HepG2 (cell line): Measurements from ENCODE around the gene PCDH12. TPM values are rescaled to one million over a fixed set of nuclear protein-coding genes. Genes with fewer than 3 reads are reported as not detected.

ENCODE experiments used
- ATAC-seq: fragments of 200-7000 bp; cut with Tn5 transposase; 3 replicates; pipeline ENCODE4 v1.9.1; 2020; ENCODE audit warnings: mild to moderate bottlenecking, moderate library complexity
- BruUV-seq: library from RNA; stranded (reverse); fragments of 400-500 nt; replicated peaks from 2 replicates; lab custom pipeline; 2021; lab: Mats Ljungman, UMichigan
- CTCF ChIA-PET: fragments of 300-600 bp; formaldehyde crosslinking; extraction: SDS; loops from one replicate; lab custom pipeline; 2021; ENCODE audit warnings: low total read pairs, inconsistent platforms, low intra/inter-chr PET ratio; lab: Yijun Ruan, JAX
- POLR2A ChIA-PET: fragments of 350-600 bp; sonication (Branson Sonifier 250); formaldehyde crosslinking; loops from one replicate; lab custom pipeline; 2020; ENCODE audit warnings: antibody characterized with exemption, inconsistent platforms; lab: Yijun Ruan, JAX
- DNase-seq: peaks from one replicate; pipeline ENCODE4 v3.0.0-alpha.2; 2015; ENCODE audit warnings: low spot score
- FAIRE-seq: peaks from 3 replicates; lab custom pipeline; 2011; peaks lifted over from hg19 to GRCh38; lab: Jason Lieb, UNC
- H2AFZ ChIP-seq: one replicate; pipeline ENCODE4 v1.6.1; 2011; ENCODE audit warnings: low read length, inconsistent platforms
- H3K27ac ChIP-seq: fragments of 300-600 bp; 3 replicates; pipeline ENCODE4 v1.8.0; 2011; ENCODE audit warnings: mixed run types, mild to moderate bottlenecking, mixed read lengths, low read length, inconsistent platforms; ENCODE audit not compliant: insufficient read depth; ENCODE audit errors: extremely low read length
- H3K27me3 ChIP-seq, 2 experiments: fragments of 200-600 bp in 1 of 2; 2 replicates in 1 of 2; 3 replicates in 1 of 2; pipeline versions ENCODE4 v1.6.0 to v1.8.0; 2011; ENCODE audit warnings: low read length in 2 of 2, mild to moderate bottlenecking in 2 of 2, moderate library complexity in 2 of 2, inconsistent platforms in 1 of 2; ENCODE audit not compliant: insufficient read depth in 2 of 2, control insufficient read depth in 1 of 2
- H3K36me3 ChIP-seq, 2 experiments: fragments of 200-600 bp in 1 of 2; replicated peaks in 1 of 2; 2 replicates in 1 of 2; 3 replicates in 1 of 2; pipeline versions ENCODE4 v1.5.1 to v1.8.0; 2011; ENCODE audit warnings: low read length in 2 of 2, inconsistent platforms in 1 of 2; ENCODE audit not compliant: insufficient read depth in 2 of 2, control insufficient read depth in 1 of 2
- H3K4me1 ChIP-seq: 2 replicates; pipeline ENCODE4 v1.5.1; 2012; ENCODE audit warnings: low read length, inconsistent platforms; ENCODE audit not compliant: insufficient read depth
- H3K4me2 ChIP-seq: 2 replicates; pipeline ENCODE4 v1.6.0; 2011; ENCODE audit warnings: low read depth, low read length, inconsistent platforms
- H3K4me3 ChIP-seq, 3 experiments: fragments of 200-600 bp in 1 of 3; sonication (generic), shearing (Covaris generic) in 1 of 3; replicated peaks in 1 of 3; 2 replicates each; pipeline ENCODE4 v1.5.1; 2011 to 2016; ENCODE audit warnings: low read length in 3 of 3, inconsistent platforms in 2 of 3, low read depth in 2 of 3, mild to moderate bottlenecking in 2 of 3, control low read depth in 1 of 3, mixed read lengths in 1 of 3; ENCODE audit not compliant: insufficient read depth in 1 of 3
- H3K79me2 ChIP-seq: one replicate; pipeline ENCODE4 v1.6.1; 2011; ENCODE audit warnings: low read length, inconsistent platforms; ENCODE audit not compliant: insufficient read depth
- H3K9ac ChIP-seq: 2 replicates; pipeline ENCODE4 v1.6.0; 2011; ENCODE audit warnings: mild to moderate bottlenecking, low read depth, low read length, inconsistent platforms; ENCODE audit not compliant: insufficient read depth
- H3K9me3 ChIP-seq: 2 replicates; pipeline ENCODE4 v1.5.1; 2012; ENCODE audit warnings: mild to moderate bottlenecking, low read length
- H4K20me1 ChIP-seq: 2 replicates; pipeline ENCODE4 v1.6.0; 2011; ENCODE audit warnings: inconsistent platforms, mild to moderate bottlenecking, low read length, moderate library complexity; ENCODE audit not compliant: insufficient read depth
- ARNT2 ChIP-seq: sonication (generic); formaldehyde crosslinking; IDR thresholded peaks from 2 replicates; pipeline ENCODE4 v1.8.0; 2022; ENCODE audit warnings: mild to moderate bottlenecking, low read depth, missing genetic modification reagents, moderate library complexity
- DPF2 ChIP-seq: sonication (generic); formaldehyde crosslinking; IDR thresholded peaks from 2 replicates; pipeline ENCODE4 v1.4.0; 2020; ENCODE audit warnings: mild to moderate bottlenecking, low read depth, missing genetic modification reagents, borderline replicate concordance
- HDAC1 ChIP-seq: sonication (generic); formaldehyde crosslinking; IDR thresholded peaks from 2 replicates; pipeline ENCODE4 v1.5.1; 2020; ENCODE audit warnings: mild to moderate bottlenecking, missing genetic modification reagents
- MAFG ChIP-seq: sonication (generic); formaldehyde crosslinking; IDR thresholded peaks from 2 replicates; pipeline ENCODE4 v1.5.1; 2020; ENCODE audit warnings: mild to moderate bottlenecking, missing genetic modification reagents
- MBD4 ChIP-seq: IDR thresholded peaks from 2 replicates; pipeline ENCODE4 v1.6.1; 2012; ENCODE audit warnings: low read length, inconsistent platforms, borderline replicate concordance
- MLLT10 ChIP-seq: sonication (generic); formaldehyde crosslinking; IDR thresholded peaks from 2 replicates; pipeline ENCODE4 v1.4.0; 2020; ENCODE audit warnings: missing genetic modification reagents
- NCOA5 ChIP-seq: sonication (generic); formaldehyde crosslinking; IDR thresholded peaks from 2 replicates; pipeline ENCODE4 v1.4.0; 2020; ENCODE audit warnings: missing genetic modification reagents
- NFE2L1 ChIP-seq: sonication (generic); formaldehyde crosslinking; IDR thresholded peaks from 2 replicates; pipeline ENCODE4 v1.4.0; 2020; ENCODE audit warnings: missing genetic modification reagents, mild to moderate bottlenecking, borderline replicate concordance
- PAWR ChIP-seq: sonication (generic); formaldehyde crosslinking; IDR thresholded peaks from 2 replicates; pipeline ENCODE4 v1.4.0; 2020; ENCODE audit warnings: missing genetic modification reagents, mild to moderate bottlenecking, borderline replicate concordance
- RBM22 ChIP-seq: fragments of 200-400 bp; formaldehyde crosslinking; optimal IDR thresholded peaks from 2 replicates; pipeline ENCODE3; 2017; ENCODE audit warnings: mild to moderate bottlenecking, low read length, moderate library complexity
- SALL1 ChIP-seq: sonication (generic); formaldehyde crosslinking; IDR thresholded peaks from 2 replicates; pipeline ENCODE4 v1.8.0; 2022; ENCODE audit warnings: mild to moderate bottlenecking, missing genetic modification reagents
- ZNF12 ChIP-seq: sonication (generic); formaldehyde crosslinking; IDR thresholded peaks from 2 replicates; pipeline ENCODE4 v1.5.0; 2020; ENCODE audit warnings: missing genetic modification reagents
- ZNF136 ChIP-seq: sonication (generic); formaldehyde crosslinking; IDR thresholded peaks from 2 replicates; pipeline ENCODE4 v1.8.1; 2022; ENCODE audit warnings: low read depth, mild to moderate bottlenecking, moderate library complexity, missing genetic modification reagents
- ZNF234 ChIP-seq: sonication (generic); formaldehyde crosslinking; conservative IDR thresholded peaks from 2 replicates; pipeline ENCODE4 v1.5.1; 2020; ENCODE audit warnings: mild to moderate bottlenecking, missing genetic modification reagents
- ZNF354B ChIP-seq: sonication (generic); formaldehyde crosslinking; IDR thresholded peaks from 2 replicates; pipeline ENCODE4 v1.8.0; 2022; ENCODE audit warnings: mild to moderate bottlenecking, missing genetic modification reagents
- ZNF891 ChIP-seq: sonication (generic); formaldehyde crosslinking; IDR thresholded peaks from 2 replicates; pipeline ENCODE4 v1.5.0; 2020; ENCODE audit warnings: mild to moderate bottlenecking, missing genetic modification reagents
- WGBS: methylation state at CpG from one replicate; pipeline ENCODE4 v1.1.6; 2017; ENCODE audit warnings: low lambda C conversion rate; 5-methylcytosine and 5-hydroxymethylcytosine counted together
- in situ Hi-C: cut with HindIII; loops from 2 replicates; pipeline ENCODE4 v1.10.0; 2017; ENCODE audit warnings: low pct_unique_long_range_greater_than_20kb; ENCODE audit not compliant: extremely low pct_ligation_motif_present
- intact Hi-C: fragments of 100-400 bp; cut with micrococcal nuclease; formaldehyde crosslinking; loops from one replicate; pipeline ENCODE4 v1.10.0; 2022; ENCODE audit not compliant: unreplicated experiment
- polyA plus RNA-seq, 8 experiments: library from polyadenylated mRNA; depleted of rRNA in 3 of 8; stranded (reverse) in 7 of 8; unstranded in 1 of 8; fragments of >200 nt; fragmentation: Illumina TruSeq in 4 of 8; extraction: Trizol in 4 of 8; gene quantifications; 2 replicates each; pipeline versions ENCODE4 v1.2.1 to v1.2.3, GENCODE V29; 2011 to 2016; ENCODE audit warnings: low read depth in 4 of 8, missing spikeins in 1 of 8, mixed read lengths in 1 of 8; ENCODE audit not compliant: insufficient read depth in 1 of 8
- total RNA-seq, 5 experiments: library from RNA; depleted of rRNA; stranded (reverse); fragments of >200 nt; fragmentation: Illumina TruSeq; extraction: Trizol; gene quantifications; 2 replicates each; pipeline ENCODE4 v1.2.3, GENCODE V29; 2016; ENCODE audit warnings: low read depth in 1 of 5
- TF ChIP-seq, protein P1 (sequence below): sonication (generic); formaldehyde crosslinking; IDR thresholded peaks from 2 replicates; pipeline ENCODE4 v1.4.0; 2020; ENCODE audit warnings: missing genetic modification reagents, borderline replicate concordance
- TF ChIP-seq, protein P2 (sequence below): sonication (generic); formaldehyde crosslinking; IDR thresholded peaks from 2 replicates; pipeline ENCODE4 v1.8.0; 2022; ENCODE audit warnings: mild to moderate bottlenecking, missing genetic modification reagents
- TF ChIP-seq, protein P3 (sequence below): conservative IDR thresholded peaks from 2 replicates; pipeline ENCODE4 v1.6.1; 2018; ENCODE audit warnings: missing genetic modification reagents

Gene PCDH12
- total and polyA plus RNA-seq, 2 of the 13 experiments (the other 11 are each of a cell fraction or from before 2014, with no cell fraction given): not detected

DNA sequence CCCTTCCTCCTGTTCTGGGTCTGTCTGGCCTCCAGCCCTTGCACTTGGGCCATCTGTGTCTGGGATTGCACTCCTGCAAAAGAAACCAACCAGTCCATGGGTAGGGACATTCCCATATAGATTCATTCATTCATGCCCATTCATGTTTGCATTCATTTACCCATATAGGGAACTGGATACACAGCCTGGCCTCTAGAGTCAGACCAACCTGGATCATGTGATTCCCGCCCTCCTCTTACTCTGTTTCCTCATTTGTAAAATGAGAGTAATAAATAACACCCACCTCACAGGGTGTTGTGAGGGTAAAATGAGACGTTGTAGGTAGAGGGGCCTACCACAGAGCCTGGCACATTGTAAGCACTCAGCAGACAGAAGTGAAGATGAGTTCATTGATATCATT, 8.5 kb downstream of the PCDH12 start (continued):
- TF ChIP-seq, protein P1, sequence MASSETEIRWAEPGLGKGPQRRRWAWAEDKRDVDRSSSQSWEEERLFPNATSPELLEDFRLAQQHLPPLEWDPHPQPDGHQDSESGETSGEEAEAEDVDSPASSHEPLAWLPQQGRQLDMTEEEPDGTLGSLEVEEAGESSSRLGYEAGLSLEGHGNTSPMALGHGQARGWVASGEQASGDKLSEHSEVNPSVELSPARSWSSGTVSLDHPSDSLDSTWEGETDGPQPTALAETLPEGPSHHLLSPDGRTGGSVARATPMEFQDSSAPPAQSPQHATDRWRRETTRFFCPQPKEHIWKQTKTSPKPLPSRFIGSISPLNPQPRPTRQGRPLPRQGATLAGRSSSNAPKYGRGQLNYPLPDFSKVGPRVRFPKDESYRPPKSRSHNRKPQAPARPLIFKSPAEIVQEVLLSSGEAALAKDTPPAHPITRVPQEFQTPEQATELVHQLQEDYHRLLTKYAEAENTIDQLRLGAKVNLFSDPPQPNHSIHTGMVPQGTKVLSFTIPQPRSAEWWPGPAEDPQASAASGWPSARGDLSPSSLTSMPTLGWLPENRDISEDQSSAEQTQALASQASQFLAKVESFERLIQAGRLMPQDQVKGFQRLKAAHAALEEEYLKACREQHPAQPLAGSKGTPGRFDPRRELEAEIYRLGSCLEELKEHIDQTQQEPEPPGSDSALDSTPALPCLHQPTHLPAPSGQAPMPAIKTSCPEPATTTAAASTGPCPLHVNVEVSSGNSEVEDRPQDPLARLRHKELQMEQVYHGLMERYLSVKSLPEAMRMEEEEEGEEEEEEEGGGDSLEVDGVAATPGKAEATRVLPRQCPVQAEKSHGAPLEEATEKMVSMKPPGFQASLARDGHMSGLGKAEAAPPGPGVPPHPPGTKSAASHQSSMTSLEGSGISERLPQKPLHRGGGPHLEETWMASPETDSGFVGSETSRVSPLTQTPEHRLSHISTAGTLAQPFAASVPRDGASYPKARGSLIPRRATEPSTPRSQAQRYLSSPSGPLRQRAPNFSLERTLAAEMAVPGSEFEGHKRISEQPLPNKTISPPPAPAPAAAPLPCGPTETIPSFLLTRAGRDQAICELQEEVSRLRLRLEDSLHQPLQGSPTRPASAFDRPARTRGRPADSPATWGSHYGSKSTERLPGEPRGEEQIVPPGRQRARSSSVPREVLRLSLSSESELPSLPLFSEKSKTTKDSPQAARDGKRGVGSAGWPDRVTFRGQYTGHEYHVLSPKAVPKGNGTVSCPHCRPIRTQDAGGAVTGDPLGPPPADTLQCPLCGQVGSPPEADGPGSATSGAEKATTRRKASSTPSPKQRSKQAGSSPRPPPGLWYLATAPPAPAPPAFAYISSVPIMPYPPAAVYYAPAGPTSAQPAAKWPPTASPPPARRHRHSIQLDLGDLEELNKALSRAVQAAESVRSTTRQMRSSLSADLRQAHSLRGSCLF (CRISPR knock-in tag): no peak
- no peak for TF ChIP-seq DPF2 (CRISPR knock-in tag)
- no peak for TF ChIP-seq NCOA5
- TF ChIP-seq SALL1: no peak
- TF ChIP-seq, protein P2, sequence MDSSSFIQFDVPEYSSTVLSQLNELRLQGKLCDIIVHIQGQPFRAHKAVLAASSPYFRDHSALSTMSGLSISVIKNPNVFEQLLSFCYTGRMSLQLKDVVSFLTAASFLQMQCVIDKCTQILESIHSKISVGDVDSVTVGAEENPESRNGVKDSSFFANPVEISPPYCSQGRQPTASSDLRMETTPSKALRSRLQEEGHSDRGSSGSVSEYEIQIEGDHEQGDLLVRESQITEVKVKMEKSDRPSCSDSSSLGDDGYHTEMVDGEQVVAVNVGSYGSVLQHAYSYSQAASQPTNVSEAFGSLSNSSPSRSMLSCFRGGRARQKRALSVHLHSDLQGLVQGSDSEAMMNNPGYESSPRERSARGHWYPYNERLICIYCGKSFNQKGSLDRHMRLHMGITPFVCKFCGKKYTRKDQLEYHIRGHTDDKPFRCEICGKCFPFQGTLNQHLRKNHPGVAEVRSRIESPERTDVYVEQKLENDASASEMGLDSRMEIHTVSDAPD (CRISPR knock-in tag): no peak

DNA sequence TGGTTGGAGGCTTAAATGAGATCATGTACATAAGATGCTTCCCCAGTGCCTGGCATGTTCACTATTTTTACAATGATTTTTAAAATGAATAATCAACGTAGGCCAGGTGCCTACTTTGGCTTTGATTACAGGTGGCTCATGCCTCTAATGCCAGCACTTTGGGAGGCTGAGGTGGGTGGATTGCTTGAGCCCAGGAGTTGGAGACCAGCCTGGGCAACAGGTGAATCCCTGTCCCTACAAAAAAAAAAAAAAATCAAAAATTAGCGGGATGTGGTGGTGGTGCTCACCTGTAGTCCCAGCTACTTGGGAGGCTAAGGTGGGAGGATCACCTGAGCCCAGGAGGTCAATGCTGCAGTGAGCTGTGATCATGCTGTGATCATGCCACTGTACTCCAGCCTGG, 9.2 kb downstream of the PCDH12 start:
- no TSS peak for BruUV-seq
- TF ChIP-seq MLLT10 (CRISPR knock-in tag) (no peak), ZNF234 (CRISPR knock-in tag) (no peak), ZNF891 (CRISPR knock-in tag) (no peak), ZNF12 (CRISPR knock-in tag) (no peak), ZNF354B (CRISPR knock-in tag) (no peak), ARNT2 (CRISPR knock-in tag) (no peak), RBM22 (no peak), PAWR (no peak), ZNF136 (CRISPR knock-in tag) (no peak), MBD4 (no peak), NFE2L1 (no peak), MAFG (CRISPR knock-in tag) (no peak), HDAC1 (no peak)
- TF ChIP-seq, protein P3, sequence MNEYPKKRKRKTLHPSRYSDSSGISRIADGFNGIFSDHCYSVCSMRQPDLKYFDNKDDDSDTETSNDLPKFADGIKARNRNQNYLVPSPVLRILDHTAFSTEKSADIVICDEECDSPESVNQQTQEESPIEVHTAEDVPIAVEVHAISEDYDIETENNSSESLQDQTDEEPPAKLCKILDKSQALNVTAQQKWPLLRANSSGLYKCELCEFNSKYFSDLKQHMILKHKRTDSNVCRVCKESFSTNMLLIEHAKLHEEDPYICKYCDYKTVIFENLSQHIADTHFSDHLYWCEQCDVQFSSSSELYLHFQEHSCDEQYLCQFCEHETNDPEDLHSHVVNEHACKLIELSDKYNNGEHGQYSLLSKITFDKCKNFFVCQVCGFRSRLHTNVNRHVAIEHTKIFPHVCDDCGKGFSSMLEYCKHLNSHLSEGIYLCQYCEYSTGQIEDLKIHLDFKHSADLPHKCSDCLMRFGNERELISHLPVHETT: no peak

More for the DNA sequence above, 9.2 kb downstream of the PCDH12 start:
- intact Hi-C loops (no loop called here), in situ Hi-C loops (no loop called here)
- no peak overlapping the region for H3K4me2 ChIP-seq
- no peak overlapping the region for H3K27ac ChIP-seq
- no peaks in the 10 kb centered on the region for H3K4me1 ChIP-seq
- FAIRE-seq (no peak), ATAC-seq (no peak), DNase-seq (no peak)
- POLR2A ChIA-PET: no interaction called here
- no peak overlapping the region for H3K9ac ChIP-seq
- no peak overlapping the region for H2AFZ ChIP-seq
- H4K20me1 ChIP-seq: no peaks in the 10 kb centered on the region
- no peaks in the 10 kb centered on the region for H3K27me3 ChIP-seq
- H3K79me2 ChIP-seq: no peaks in the 10 kb centered on the region
- WGBS: 13% methylated on average over 2 of the region's 2 CpGs
- H3K36me3 ChIP-seq: no peaks in the 10 kb centered on the region
- no peaks in the 10 kb centered on the region for H3K9me3 ChIP-seq
- CTCF ChIA-PET: no interaction called here
- H3K4me3 ChIP-seq: no peak overlapping the region
